RWPE2 (cell line): ENCODE results near the gene ANKS1B.
"Not testable (repeated sequence)": the region's sequence is repeated elsewhere in the genome, so short reads cannot be mapped to it uniquely, and the experiment has no call there.

Experiments used
- ATAC-seq: fragments of 200-7000 bp; cut with Tn5 transposase; 3 replicates; pipeline ENCODE4 v1.9.1; 2021; ENCODE audit warnings: low read depth
- DNase-seq: peaks from one replicate; pipeline ENCODE4 v3.0.0-alpha.2; 2020; ENCODE audit warnings: low spot score
- H3K27ac ChIP-seq: fragments of 450-650 bp; 2 replicates; pipeline ENCODE4 v1.5.1; 2017; ENCODE audit warnings: mild to moderate bottlenecking; ENCODE audit not compliant: poor library complexity, severe bottlenecking
- H3K27me3 ChIP-seq: fragments of 250-450 bp; sonication (Bioruptor Pico); 2 replicates; pipeline ENCODE4 v1.5.1; 2021; ENCODE audit warnings: mild to moderate bottlenecking, moderate library complexity; ENCODE audit not compliant: insufficient read depth, poor library complexity, severe bottlenecking
- H3K36me3 ChIP-seq: fragments of 250-450 bp; sonication (Bioruptor Pico); 2 replicates; pipeline ENCODE4 v1.5.1; 2020; ENCODE audit warnings: low read depth, mild to moderate bottlenecking, moderate library complexity
- H3K4me1 ChIP-seq: fragments of 250-450 bp; sonication (Bioruptor Pico); 2 replicates; pipeline ENCODE4 v1.5.1; 2021; ENCODE audit warnings: mild to moderate bottlenecking, moderate library complexity; ENCODE audit not compliant: insufficient read depth, poor library complexity, severe bottlenecking
- H3K4me3 ChIP-seq: fragments of 250-450 bp; sonication (Bioruptor Pico); 2 replicates; pipeline ENCODE4 v1.5.1; 2021; ENCODE audit warnings: mild to moderate bottlenecking, moderate library complexity; ENCODE audit not compliant: severe bottlenecking
- H3K9me3 ChIP-seq: fragments of 250-450 bp; sonication (Bioruptor Pico); 2 replicates; pipeline ENCODE4 v1.5.1; 2021; ENCODE audit warnings: mild to moderate bottlenecking, moderate library complexity; ENCODE audit not compliant: severe bottlenecking
- CTCF ChIP-seq: fragments of 450-650 bp; IDR thresholded peaks from one replicate; pipeline ENCODE4 v1.5.1; 2017; ENCODE audit warnings: mild to moderate bottlenecking, moderate library complexity; ENCODE audit not compliant: poor library complexity, severe bottlenecking

The ANKS1B gene

GRCh38 chr12:99596762-99597161, 388.0 kb downstream of the ANKS1B start:
- DNase-seq: no peak
- H3K36me3 ChIP-seq: no peaks in the 10 kb centered on the region
- no peak for TF ChIP-seq CTCF
- no peak overlapping the region for H3K27ac ChIP-seq
- no peak for ATAC-seq
- H3K27me3 ChIP-seq: no peaks in the 10 kb centered on the region
- no peak overlapping the region for H3K4me3 ChIP-seq
- H3K9me3 ChIP-seq: no peaks in the 10 kb centered on the region
- H3K4me1 ChIP-seq: no peaks in the 10 kb centered on the region

- ATAC-seq, H3K27me3 ChIP-seq, H3K36me3 ChIP-seq, H3K4me3 ChIP-seq, H3K9me3 ChIP-seq, DNase-seq, H3K27ac ChIP-seq, H3K4me1 ChIP-seq: not testable (repeated sequence)
These were observed 407.6 kb downstream of the ANKS1B start for GRCh38 chr12:99577125-99577524.

- H3K4me1 ChIP-seq: no peaks in the 10 kb centered on the region
- H3K9me3 ChIP-seq: no peaks in the 10 kb centered on the region
- DNase-seq: no peak
- no peak overlapping the region for H3K27ac ChIP-seq
- TF ChIP-seq CTCF: no peak
- no peak for ATAC-seq
- H3K4me3 ChIP-seq: no peak overlapping the region
- no peaks in the 10 kb centered on the region for H3K36me3 ChIP-seq
- H3K27me3 ChIP-seq: no peaks in the 10 kb centered on the region
These were observed 410.8 kb downstream of the ANKS1B start for GRCh38 chr12:99573980-99574379.

- no peaks in the 10 kb centered on the region for H3K4me1 ChIP-seq
- H3K27me3 ChIP-seq: no peaks in the 10 kb centered on the region
- DNase-seq (no peak), ATAC-seq (no peak)
- no peak overlapping the region for H3K27ac ChIP-seq
- no peak for TF ChIP-seq CTCF
- H3K4me3 ChIP-seq: no peak overlapping the region
- no peaks in the 10 kb centered on the region for H3K9me3 ChIP-seq
- no peaks in the 10 kb centered on the region for H3K36me3 ChIP-seq
These were observed 417.7 kb downstream of the ANKS1B start for GRCh38 chr12:99567072-99567471.

- Histone ChIP-seq H3K27ac (no peak overlapping the region), H3K36me3 (no peaks in the 10 kb centered on the region), H3K9me3 (no peaks in the 10 kb centered on the region), H3K27me3 (no peaks in the 10 kb centered on the region), H3K4me1 (no peaks in the 10 kb centered on the region), H3K4me3 (no peak overlapping the region)
- ATAC-seq (no peak), DNase-seq (no peak)
- no peak for TF ChIP-seq CTCF
These were observed 426.6 kb downstream of the ANKS1B start for GRCh38 chr12:99558109-99558508.
